GM12878 (cell line): ENCODE results near the gene ACE2. TPM values are rescaled to one million over a fixed set of nuclear protein-coding genes. Genes with fewer than 3 reads are reported as not detected.

Experiments used
- ATAC-seq: fragments of 200-7000 bp; cut with Tn5 transposase; 3 replicates; pipeline ENCODE4 v1.9.1; 2020; ENCODE audit warnings: mild to moderate bottlenecking, moderate library complexity
- BruUV-seq: library from RNA; stranded (reverse); fragments of 400-500 nt; replicated peaks from 2 replicates; lab custom pipeline; 2021; lab: Mats Ljungman, UMichigan
- CTCF ChIA-PET: fragments of 300-600 bp; sonication (Branson Sonifier 250); formaldehyde crosslinking; extraction: SDS; loops from one replicate; lab custom pipeline; 2021; ENCODE audit warnings: inconsistent platforms; lab: Yijun Ruan, JAX
- POLR2A ChIA-PET: fragments of 350-600 bp; formaldehyde crosslinking; extraction: SDS; loops from one replicate; lab custom pipeline; 2021; ENCODE audit warnings: inconsistent platforms; lab: Charles Lee
- RAD21 ChIA-PET: fragments of 300-600 bp; sonication (Branson Sonifier 250); formaldehyde crosslinking; loops from one replicate; lab custom pipeline; 2023; ENCODE audit warnings: antibody characterized with exemption; ENCODE audit not compliant: unreplicated experiment; lab: Charles Lee
- SMC1A ChIA-PET: fragments of 300-600 bp; sonication (Branson Sonifier 250); formaldehyde crosslinking; loops from one replicate; lab custom pipeline; 2023; ENCODE audit not compliant: unreplicated experiment, uncharacterized antibody; lab: Charles Lee
- DNase-seq: peaks from one replicate; pipeline ENCODE4 v3.0.0-alpha.2; 2011; ENCODE audit warnings: low read depth, low spot score
- FAIRE-seq: peaks from 3 replicates; lab custom pipeline; 2011; peaks lifted over from hg19 to GRCh38; lab: Jason Lieb, UNC
- H2AFZ ChIP-seq: 2 replicates; pipeline ENCODE4 v1.6.0; 2011; ENCODE audit warnings: low read depth, low read length, control low read depth; ENCODE audit not compliant: control insufficient read depth
- H3K27ac ChIP-seq: 2 replicates; pipeline ENCODE4 v1.5.1; 2011; ENCODE audit warnings: control low read depth; ENCODE audit not compliant: control insufficient read depth, insufficient read depth
- H3K27me3 ChIP-seq, 2 experiments: replicated peaks in 1 of 2; 2 replicates each; pipeline versions ENCODE4 v1.6.0 to v1.6.1; 2011; ENCODE audit warnings: low read length in 1 of 2; ENCODE audit not compliant: control insufficient read depth in 2 of 2, insufficient read depth in 2 of 2
- H3K36me3 ChIP-seq, 2 experiments: 2 replicates each; pipeline ENCODE4 v1.5.1; 2011; ENCODE audit warnings: low read length in 1 of 2; ENCODE audit not compliant: control insufficient read depth in 2 of 2, insufficient read depth in 2 of 2
- H3K4me1 ChIP-seq: 2 replicates; pipeline ENCODE4 v1.6.1; 2011; ENCODE audit warnings: mild to moderate bottlenecking, low read length, moderate library complexity, mixed read lengths; ENCODE audit not compliant: control insufficient read depth, insufficient read depth
- H3K4me2 ChIP-seq: 2 replicates; pipeline ENCODE4 v1.6.0; 2011; ENCODE audit warnings: control low read depth; ENCODE audit not compliant: control insufficient read depth, insufficient read depth
- H3K4me3 ChIP-seq: fragments of 200-600 bp; sonication (generic); 2 replicates; pipeline ENCODE4 v1.5.1; 2016
- H3K79me2 ChIP-seq: 2 replicates; pipeline ENCODE4 v1.6.0; 2011; ENCODE audit warnings: low read length; ENCODE audit not compliant: control insufficient read depth, insufficient read depth
- H3K9ac ChIP-seq: 2 replicates; pipeline ENCODE4 v1.8.0; 2011; ENCODE audit warnings: low read length, control low read depth, mixed read lengths; ENCODE audit not compliant: control insufficient read depth, insufficient read depth
- H3K9me3 ChIP-seq: replicated peaks from 3 replicates; pipeline ENCODE4 v1.5.1; 2011; ENCODE audit warnings: mild to moderate bottlenecking, low read length; ENCODE audit not compliant: control insufficient read depth, insufficient read depth
- H4K20me1 ChIP-seq: 2 replicates; pipeline ENCODE4 v1.6.0; 2011; ENCODE audit not compliant: control insufficient read depth, insufficient read depth
- CHD1 ChIP-seq: IDR thresholded peaks from 2 replicates; pipeline ENCODE4 v1.6.1; 2012; ENCODE audit warnings: low read depth, low read length, improper control_type of control experiment
- CREB1 ChIP-seq: IDR thresholded peaks from 2 replicates; pipeline ENCODE4 v1.6.1; 2012; ENCODE audit warnings: low read depth, mild to moderate bottlenecking, inconsistent platforms
- ESRRA ChIP-seq: IDR thresholded peaks from 2 replicates; pipeline ENCODE4 v1.6.1; 2012; ENCODE audit warnings: mild to moderate bottlenecking, low read length, improper control_type of control experiment
- IRF3 ChIP-seq: fragments of 450-650 bp; IDR thresholded peaks from 2 replicates; pipeline ENCODE4 v1.6.1; 2014; ENCODE audit warnings: mild to moderate bottlenecking
- KLF5 ChIP-seq: fragments of 450-650 bp; IDR thresholded peaks from 2 replicates; pipeline ENCODE4 v1.6.1; 2014; ENCODE audit warnings: mild to moderate bottlenecking; ENCODE audit not compliant: partially characterized antibody
- NR2F1 ChIP-seq: fragments of 450-650 bp; conservative IDR thresholded peaks from 2 replicates; pipeline ENCODE4 v1.6.1; 2017; ENCODE audit warnings: mild to moderate bottlenecking
- POLR2A ChIP-seq: IDR thresholded peaks from 2 replicates; pipeline ENCODE4 v1.6.1; 2011; ENCODE audit warnings: low read depth, mild to moderate bottlenecking, low read length
- RELA ChIP-seq: fragments of 450-650 bp; IDR thresholded peaks from 2 replicates; pipeline ENCODE4 v1.8.0; 2014; ENCODE audit warnings: borderline replicate concordance; ENCODE audit not compliant: partially characterized antibody
- SIX5 ChIP-seq: IDR thresholded peaks from 2 replicates; pipeline ENCODE4 v1.6.1; 2011; ENCODE audit warnings: mild to moderate bottlenecking, low read depth, low read length, moderate library complexity; ENCODE audit not compliant: severe bottlenecking
- WGBS: methylation state at CpG from one replicate; pipeline ENCODE4 v1.1.6; 2016; ENCODE audit warnings: low lambda C conversion rate; ENCODE audit not compliant: insufficient replicate concordance, insufficient coverage; ENCODE audit errors: missing lambda C conversion rate; 5-methylcytosine and 5-hydroxymethylcytosine counted together
- in situ Hi-C: fragments of 300-500 bp; cut with MboI; formaldehyde crosslinking; loops from 9 replicates; pipeline ENCODE4 v1.14.3; 2018; ENCODE audit warnings: mixed read lengths
- intact Hi-C: fragments of 100-400 bp; cut with micrococcal nuclease; formaldehyde crosslinking; loops from one replicate; pipeline ENCODE4 v1.14.2; 2022; ENCODE audit not compliant: unreplicated experiment
- polyA plus RNA-seq, 11 experiments: library from polyadenylated mRNA; depleted of rRNA in 4 of 11; unstranded in 6 of 11; stranded (reverse) in 5 of 11; fragments of >200 nt; fragmentation: Nextera tagmentation in 4 of 11; fragmentation: Illumina TruSeq in 1 of 11; extraction: Ambion mirVana in 4 of 11; extraction: Trizol in 1 of 11; gene quantifications; 1 replicate in 1 of 11; 2 replicates in 10 of 11; pipeline versions ENCODE4 v1.2.1 to v1.2.3, GENCODE V29; 2011 to 2016; ENCODE audit warnings: inconsistent platforms in 2 of 11, missing spikeins in 2 of 11, low read depth in 1 of 11
- total RNA-seq, 4 experiments: library from RNA; depleted of rRNA in 3 of 4; stranded (reverse); fragments of >200 nt in 3 of 4; fragmentation: Illumina TruSeq in 1 of 4; extraction: Trizol in 1 of 4; gene quantifications; 2 replicates each; pipeline versions ENCODE4 v1.2.1 to v1.2.3, GENCODE V29; 2013 to 2021
- TF ChIP-seq, protein P1 (sequence below): IDR thresholded peaks from 2 replicates; pipeline ENCODE4 v1.6.1; 2011; ENCODE audit warnings: low read depth, mild to moderate bottlenecking, low read length, moderate library complexity, borderline replicate concordance; ENCODE audit errors: extremely low read depth

ACE2 gene
- total and polyA plus RNA-seq, 10 of the 15 experiments (the other 5 are each of a cell fraction or from before 2014, with no cell fraction given): 0.04 TPM; not detected in 9

- CTCF ChIA-PET: no interaction called here
- DNase-seq (no peak), ATAC-seq (no peak), FAIRE-seq (no peak)
- SMC1A ChIA-PET: no interaction called here
- H3K27me3 ChIP-seq: peaks cover 0 to 3% of the 10 kb centered on the region in 2 experiments; a peak in 1 of 4 replicates
- in situ Hi-C loops (no loop called here), intact Hi-C loops (no loop called here)
- no peak overlapping the region for H3K9ac ChIP-seq
- no peaks in the 10 kb centered on the region for H3K79me2 ChIP-seq
- no peaks in the 10 kb centered on the region for H3K9me3 ChIP-seq
- no TSS peak for BruUV-seq
- no peak overlapping the region for H3K27ac ChIP-seq
- no peak for TF ChIP-seq POLR2A
- no peak for TF ChIP-seq CHD1
- TF ChIP-seq, protein P1, sequence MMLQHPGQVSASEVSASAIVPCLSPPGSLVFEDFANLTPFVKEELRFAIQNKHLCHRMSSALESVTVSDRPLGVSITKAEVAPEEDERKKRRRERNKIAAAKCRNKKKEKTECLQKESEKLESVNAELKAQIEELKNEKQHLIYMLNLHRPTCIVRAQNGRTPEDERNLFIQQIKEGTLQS: no peak
- no peak for TF ChIP-seq CREB1
- TF ChIP-seq RELA: no peak
- TF ChIP-seq NR2F1: no peak
- no peak for TF ChIP-seq KLF5
- TF ChIP-seq ESRRA: no peak
- TF ChIP-seq SIX5: no peak
- TF ChIP-seq IRF3: no peak
- no peaks in the 10 kb centered on the region for H4K20me1 ChIP-seq
- no peaks in the 10 kb centered on the region for H3K4me1 ChIP-seq
- H2AFZ ChIP-seq: no peak overlapping the region
- POLR2A ChIA-PET: no interaction called here
- no peak overlapping the region for H3K4me2 ChIP-seq
- no peak overlapping the region for H3K4me3 ChIP-seq
- WGBS: 88% methylated on average over 14 of the region's 15 CpGs
- RAD21 ChIA-PET: no interaction called here
- H3K36me3 ChIP-seq: no peaks in the 10 kb centered on the region
Measured at GRCh38 chrX:15646031-15646430, 45.3 kb upstream of the ACE2 start.
